NCI-H524 (cell line): ENCODE data around the gene CCDC137.

ENCODE experiments used
- DNase-seq, 2 experiments: peaks; one replicate each; lab custom pipeline; 2025; lab: John Stamatoyannopoulos, UW

CCDC137 gene

GRCh38 chr17:81651692-81652091, 14.8 kb upstream of the CCDC137 start:
- DNase-seq = no peak

DNA sequence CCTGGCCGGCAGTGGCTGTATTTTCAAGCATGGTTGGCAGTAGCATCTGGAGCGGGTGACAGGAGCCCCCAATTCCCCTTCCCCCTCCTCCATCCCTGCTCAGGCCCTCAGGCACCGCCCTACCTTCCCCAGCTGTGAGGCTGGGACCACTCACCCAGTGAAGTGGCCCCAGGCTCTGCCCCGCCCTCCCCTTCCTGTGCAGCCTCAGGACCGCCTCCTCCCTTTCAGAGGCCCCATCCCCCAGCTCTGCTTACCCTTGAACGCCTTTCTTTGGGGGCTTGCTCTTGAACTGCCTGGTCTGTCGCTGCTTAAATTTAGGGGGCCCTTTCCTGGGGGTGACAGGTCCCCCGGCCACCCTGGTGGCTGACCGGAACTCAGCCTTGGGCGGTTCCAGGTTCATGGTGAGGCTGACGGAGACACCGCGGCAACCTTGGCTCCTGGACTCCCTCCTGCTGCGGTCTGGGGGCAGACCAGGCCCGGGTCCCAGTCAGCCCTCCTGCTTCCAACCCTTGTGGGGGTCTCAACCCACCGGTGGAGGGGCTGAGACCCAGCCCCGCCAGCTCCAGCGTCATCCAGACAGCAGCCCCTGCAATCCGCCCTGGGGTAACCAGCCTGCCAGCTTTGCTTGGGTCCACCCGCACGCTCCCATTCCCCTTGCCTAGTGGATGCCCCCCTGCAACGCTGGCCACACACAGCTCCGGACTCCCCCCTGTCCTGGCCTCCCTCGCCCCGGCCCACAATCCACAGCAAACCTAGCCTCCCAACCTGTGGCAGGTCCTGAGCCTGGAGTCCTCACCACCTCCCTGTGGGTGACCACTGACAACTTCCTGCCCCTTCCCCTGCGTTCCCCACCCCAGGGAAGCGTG, 13.4 kb upstream of the CCDC137 start:
- DNase-seq = no peak

GRCh38 chr17:81655378-81656117, 11.0 kb upstream of the CCDC137 start:
- peak; percentile 35 to 67 for DNase-seq

- peak in 1 of 2 experiments; percentile 38 for DNase-seq
These were observed 10.3 kb upstream of the CCDC137 start, which contains the start of gene PDE6G for GRCh38 chr17:81656118-81656743. Gene PDE6G (minus strand): TSS chr17:81656542. CDS start chr17:81653305, 3,237 bp downstream.

DNA sequence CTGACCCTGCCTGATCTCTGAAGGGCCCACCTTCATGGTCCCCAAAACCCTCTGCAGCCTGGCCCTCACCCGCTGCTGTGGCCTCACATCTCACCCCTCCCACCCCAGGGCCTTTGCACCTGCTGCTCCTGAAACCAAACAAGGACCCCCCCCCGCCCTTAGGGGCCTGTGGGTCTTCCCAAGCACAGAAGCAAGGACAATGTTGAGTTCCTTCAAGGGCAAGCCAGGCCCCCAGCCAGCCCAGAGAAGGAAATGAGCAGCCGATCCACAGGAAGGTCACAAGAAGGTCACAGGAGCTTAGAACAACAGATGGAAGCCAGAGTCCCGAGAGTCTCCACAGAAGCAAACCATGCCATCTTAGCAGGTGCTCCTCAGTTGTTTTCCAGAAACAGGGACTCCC, 9.7 kb upstream of the CCDC137 start:
- peak; percentile 22 to 69 for DNase-seq

GRCh38 chr17:81659038-81659437, 7.5 kb upstream of the CCDC137 start:
- DNase-seq = no peak

DNA sequence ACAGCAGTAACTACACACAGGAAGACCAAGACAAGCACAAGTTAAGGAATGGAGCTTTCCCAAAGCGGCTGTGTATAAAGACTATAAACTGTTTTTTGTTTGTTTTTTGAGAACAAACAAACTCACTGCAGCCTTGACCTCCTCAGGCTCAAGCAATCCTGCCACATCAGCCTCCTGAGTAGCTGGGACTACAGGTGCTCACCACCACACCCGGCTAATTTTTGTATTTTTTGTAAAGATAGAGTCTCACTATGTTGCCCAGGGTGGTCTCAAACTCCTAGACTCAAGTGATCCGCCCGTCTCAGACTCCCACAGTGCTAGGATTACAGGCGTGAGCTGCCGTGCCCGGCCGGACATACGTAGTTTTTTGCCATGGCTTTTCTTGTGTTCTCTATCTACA, 6.1 kb upstream of the CCDC137 start:
- DNase-seq = no peak

DNA sequence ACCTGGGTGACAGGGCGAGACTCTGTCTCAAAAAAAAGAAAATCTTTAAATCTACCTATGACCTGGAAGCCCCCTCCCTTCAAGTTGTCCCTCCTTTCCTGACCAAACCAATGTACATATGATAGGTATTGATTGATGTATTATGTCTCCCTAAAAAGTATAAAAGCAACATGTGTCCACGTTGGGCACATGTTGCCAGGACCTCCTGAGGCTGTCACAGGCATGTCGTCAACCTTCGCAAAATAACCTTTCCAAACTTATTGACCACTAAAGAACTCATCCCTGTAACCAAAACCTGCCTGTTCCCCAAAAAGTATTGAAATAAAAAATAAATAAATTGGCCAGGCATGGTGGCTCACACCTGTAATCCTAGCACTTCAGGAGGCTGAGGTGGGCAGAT, 4.5 kb upstream of the CCDC137 start:
- no peak for DNase-seq

DNA sequence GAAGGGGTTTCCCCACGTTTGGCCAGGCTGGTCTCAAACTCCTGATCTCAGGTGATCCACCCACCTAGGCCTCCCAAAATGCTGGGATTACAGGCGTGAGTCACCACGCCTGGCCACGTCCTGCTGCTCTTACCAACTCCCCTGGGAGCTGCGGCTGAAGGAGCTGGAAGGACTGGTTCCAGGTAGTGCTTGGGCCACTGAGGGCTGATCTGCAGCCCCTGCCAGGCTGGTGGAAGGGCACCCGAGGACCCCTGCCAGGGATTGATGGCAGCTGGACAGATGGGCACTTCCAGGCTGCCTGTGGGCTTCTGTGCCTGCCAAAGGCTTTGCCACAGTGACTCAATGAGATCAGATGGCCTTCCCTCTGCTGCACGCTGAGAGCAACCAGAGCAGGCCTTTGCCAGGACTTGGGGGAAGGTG, 2.5 kb upstream of the CCDC137 start:
- no peak for DNase-seq

DNA sequence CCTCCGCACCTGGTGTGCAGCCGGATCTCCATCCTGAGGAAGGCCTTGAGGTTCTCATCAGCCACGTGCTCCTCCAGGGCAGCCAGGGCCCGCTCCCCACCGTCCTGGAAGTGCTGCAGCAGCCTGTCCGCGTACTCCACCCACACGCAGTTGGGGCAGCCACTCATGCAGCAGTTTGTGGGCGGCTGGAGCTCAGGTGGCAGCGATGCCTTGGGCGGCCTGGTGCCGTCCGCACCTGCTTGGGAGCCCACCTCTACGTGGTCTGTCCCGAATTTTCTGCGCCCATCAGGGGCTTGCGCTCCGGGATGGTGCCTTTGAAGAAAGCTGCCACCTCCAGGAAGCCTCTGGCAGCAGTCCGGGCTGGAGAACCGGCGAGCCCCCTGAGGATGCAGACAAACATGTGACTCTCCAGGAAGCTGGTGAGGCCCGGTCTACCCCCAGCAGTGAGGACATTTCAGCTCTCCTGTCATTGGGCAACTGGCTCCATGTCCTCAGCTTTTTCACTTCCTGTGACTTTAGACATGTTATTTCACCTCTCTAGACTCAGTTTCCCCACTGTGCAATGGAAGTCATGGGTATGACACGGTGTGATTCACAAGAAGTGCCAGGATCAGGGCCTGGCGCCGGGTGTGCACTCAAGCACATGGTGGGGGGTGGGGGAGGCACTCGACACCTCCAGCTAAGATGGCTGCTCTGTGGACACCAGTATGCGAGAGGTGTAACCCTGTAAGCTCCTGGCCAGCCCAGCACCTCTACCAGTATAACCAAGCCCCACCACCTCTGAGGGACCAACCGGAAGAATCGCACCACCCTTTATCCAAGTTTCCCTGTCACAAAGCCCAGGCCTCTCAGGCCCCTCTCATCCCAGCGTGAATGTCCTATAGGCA, 1.1 kb upstream of the CCDC137 start:
- peak; percentile 47 to 50 for DNase-seq

DNA sequence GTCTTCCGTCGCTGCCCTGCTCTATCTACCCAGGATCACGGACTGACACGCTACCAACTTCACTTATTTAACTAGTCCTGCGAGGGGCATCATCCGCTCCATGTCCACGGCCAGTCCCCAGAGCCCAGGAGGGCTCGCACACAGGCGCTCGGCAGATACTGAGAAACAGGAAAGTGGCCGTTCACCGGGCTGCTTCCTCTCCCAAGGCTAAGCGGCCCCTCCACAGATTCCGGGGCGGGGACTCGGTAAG, 520 bp upstream of the CCDC137 start:
- DNase-seq = peak; percentile 50 to 64

DNA sequence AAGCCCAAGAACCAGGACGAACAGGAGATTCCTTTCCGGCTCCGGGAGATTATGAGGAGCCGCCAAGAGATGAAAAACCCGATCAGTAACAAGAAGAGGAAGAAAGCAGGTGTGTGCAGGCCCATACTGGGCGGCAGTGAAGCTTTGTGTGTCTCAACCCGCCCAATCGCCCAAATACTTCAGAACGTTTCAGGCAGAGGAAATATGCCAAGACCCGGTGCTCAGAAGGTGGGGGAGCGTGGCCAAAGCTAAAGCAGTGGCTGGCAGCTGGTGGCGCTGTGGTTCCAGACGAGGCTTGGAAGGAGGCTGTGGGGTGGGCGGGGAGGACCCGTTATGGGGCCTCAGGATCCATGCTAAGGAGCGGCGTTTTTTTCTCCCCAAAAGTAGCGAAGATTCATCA, 1.2 kb downstream of the CCDC137 start:
- DNase-seq = no peak

GRCh38 chr17:81672504-81672903, 6.0 kb downstream of the CCDC137 start:
- DNase-seq = no peak

GRCh38 chr17:81672954-81673353, 6.4 kb downstream of the CCDC137 start:
- no peak for DNase-seq

DNA sequence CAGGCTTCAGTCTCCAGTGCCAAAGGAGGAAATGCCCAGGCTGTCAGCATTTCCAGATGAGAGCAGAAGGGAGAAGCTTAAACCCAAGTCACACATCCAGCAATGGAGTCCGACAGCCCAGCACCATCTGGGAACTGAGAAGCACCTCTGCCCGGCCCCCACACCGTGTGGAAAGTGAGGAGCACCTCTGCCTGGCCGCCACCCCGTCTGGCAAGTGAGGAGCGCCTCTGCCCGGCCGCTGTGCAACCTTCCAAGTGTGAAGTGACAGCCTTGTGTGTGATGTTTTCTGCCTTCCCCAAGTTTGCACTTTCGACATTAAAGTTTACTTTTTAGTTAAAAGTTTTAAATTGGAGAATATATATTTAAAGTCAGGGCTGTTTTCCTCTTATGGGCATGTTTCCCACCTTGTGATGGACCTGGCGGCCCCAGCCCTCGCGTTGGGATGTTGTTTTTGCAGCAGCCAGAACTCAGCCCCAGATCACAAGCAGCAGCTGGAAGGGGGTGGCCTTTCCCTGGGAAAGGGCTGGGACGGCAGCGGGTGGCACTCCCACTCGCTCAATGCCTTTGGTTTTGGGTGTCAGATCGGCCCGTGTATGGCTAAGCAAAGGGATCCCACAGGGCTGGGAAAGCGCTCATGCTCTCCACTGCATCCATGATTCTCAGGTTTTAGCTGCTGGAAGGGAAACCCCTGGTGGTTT, 7.2 kb downstream of the CCDC137 start:
- DNase-seq = no peak

GRCh38 chr17:81675515-81676221, 9.1 kb downstream of the CCDC137 start:
- DNase-seq = peak in 1 of 2 experiments; percentile 62

- no peak for DNase-seq
These were observed 10.4 kb downstream of the CCDC137 start for GRCh38 chr17:81676906-81677305.

- no peak for DNase-seq
These were observed 13.6 kb downstream of the CCDC137 start for GRCh38 chr17:81680150-81680549.

DNA sequence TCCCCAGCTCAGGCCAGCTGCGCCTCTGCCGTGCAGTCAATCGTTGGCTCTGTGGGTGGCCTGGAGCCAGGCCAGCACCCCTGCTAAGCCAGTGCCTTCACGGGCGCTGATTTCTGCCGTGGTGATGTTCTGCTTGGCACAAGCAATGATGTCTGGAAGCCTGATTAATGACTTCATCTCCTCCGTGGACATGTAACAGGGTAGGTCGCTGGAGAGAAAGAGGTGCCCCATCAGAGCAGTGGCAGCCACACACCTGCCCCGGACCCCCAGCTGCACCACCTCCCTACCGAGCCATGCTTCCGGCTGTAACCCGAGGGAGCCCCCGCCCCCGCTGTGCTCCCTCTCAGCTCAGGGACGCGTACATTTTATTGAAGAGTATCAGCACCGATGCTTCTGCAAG, 15.1 kb downstream of the CCDC137 start:
- DNase-seq = no peak

GRCh38 chr17:81682565-81683207, 16.1 kb downstream of the CCDC137 start:
- peak in 1 of 2 experiments; percentile 56 for DNase-seq
